ENCODE data around the gene LCE1B.

Gene LCE1B, protein sequence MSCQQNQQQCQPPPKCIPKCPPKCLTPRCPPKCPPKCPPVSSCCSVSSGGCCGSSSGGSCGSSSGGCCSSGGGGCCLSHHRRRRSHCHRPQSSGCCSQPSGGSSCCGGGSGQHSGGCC

DNA sequence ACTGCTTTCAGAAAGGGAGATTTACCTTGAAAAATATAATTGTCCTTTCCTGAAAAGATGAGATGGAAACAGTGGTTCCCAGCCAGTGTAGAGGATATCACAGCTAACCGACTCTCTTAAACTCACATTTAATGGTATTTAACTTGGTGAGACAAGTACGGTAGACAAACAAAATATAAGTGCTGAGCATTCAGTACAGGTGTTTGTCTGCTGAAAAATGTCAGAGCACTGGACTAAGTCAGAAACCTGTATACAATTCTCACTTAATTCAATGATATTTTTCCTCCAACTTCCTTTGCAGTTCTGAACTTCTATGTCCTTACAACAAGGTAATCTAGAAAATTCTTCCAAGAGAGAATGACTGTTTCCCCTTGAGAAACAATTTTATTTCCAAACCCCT, at the start of gene LCE1B:
Gene LCE1B (plus strand): TSS at position 301 of the 400 bp plus-strand sequence. CDS start 476 bp downstream, outside the sequence.
- no peak within 1 kb of the TSS for H3K27ac ChIP-seq
- no peak within 1 kb of the TSS for H3K4me3 ChIP-seq

DNA sequence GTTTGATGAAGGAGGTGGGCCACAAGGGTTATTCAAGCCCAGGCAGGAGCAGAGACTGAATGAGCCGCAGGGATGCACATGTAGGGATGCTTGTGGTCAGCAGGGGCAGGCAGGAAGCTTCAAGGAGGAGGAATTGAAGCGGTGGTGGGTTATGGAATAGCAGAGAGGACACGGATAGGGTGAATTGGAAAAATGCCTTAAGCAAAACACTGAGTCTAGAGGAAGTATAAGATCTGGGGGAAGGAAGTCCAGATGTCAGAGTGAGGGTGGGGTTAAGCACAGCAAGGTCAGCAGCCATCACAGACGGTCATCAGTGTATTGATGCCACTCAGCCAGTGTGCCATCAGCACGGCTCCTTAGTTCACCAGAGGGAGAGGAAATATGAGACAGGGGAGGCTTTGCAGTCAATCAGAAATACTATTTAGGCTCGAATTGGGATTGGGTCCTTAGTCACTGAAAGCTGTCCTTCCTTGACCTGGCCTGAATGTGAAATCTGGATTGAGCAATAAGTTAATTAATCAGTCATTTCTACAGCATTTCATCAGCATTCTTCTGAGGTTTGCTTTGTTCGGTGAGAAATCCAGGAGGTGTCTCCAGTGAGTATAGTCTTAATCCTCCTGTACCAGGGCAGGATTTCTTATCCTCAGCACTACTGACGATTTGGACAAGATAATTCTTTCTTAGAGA, 42.8 kb upstream of the LCE1B start:
- H3K27ac ChIP-seq, result peak overlapping the region in 1 of 21 experiments; percentile 6
- H3K4me3 ChIP-seq, result no peak overlapping the region

DNA sequence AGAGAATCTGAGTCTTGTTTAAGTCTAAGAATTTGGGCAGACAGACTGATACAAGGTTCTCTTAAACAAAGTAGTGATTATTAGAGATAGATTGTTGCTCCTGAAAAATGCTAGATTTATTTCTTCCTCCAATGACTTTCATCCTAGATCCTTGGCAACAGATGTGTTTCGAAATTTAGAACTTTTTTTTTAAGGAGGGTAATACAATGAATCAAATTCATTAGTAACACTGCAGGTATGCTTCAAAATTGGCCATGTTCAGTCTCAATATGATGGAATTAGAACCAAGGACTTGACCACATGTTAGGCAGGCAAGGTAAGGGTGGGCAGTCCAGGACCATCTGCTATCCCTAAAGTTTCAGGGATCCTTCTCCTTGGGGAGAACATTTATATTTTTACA, 41.4 kb upstream of the LCE1B start:
- no peak overlapping the region for H3K4me3 ChIP-seq

DNA sequence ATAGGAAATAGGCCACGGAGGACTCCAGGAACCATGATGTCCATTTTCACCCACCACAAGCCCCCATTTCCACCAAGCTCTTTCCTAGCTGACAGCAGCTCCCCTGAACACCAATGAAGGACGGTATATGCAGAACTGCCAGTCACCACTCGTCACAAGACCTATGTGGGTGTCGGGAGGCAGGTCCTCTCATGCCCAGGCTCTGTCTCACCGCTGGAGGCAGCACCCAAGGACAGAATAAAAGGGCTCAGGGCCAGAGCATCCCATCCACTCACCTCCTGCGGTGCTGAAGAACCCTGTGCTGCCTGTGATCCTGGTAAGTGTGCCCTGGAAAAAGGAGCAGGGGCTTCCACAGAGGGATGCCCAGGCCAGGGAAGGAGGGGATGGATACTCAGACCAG, 36.9 kb upstream of the LCE1B start, which contains the start of gene LCE1F:
Gene LCE1F (plus strand): TSS at position 266 of the 400 bp plus-strand sequence. CDS start 1,232 bp downstream, outside the sequence.
- no peak within 1 kb of the TSS for H3K4me3 ChIP-seq
- H3K27ac ChIP-seq, result no peak within 1 kb of the TSS

More for the DNA sequence above, 41.4 kb upstream of the LCE1B start:
- no peak overlapping the region for H3K27ac ChIP-seq

DNA sequence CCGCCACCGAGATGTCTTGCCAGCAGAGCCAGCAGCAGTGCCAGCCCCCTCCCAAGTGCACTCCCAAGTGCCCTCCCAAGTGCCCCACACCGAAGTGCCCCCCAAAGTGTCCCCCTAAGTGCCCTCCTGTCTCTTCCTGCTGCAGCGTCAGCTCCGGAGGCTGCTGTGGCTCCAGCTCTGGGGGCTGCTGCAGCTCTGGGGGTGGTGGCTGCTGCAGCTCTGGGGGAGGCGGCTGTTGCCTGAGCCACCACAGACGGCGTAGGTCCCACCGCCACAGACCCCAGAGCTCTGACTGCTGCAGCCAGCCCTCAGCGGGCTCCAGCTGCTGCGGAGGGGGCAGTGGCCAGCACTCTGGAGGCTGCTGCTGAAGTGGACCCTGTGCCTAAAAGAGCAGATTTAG, 35.4 kb upstream of the LCE1B start:
- Histone ChIP-seq H3K27ac (no peak overlapping the region), H3K4me3 (no peak overlapping the region)

DNA sequence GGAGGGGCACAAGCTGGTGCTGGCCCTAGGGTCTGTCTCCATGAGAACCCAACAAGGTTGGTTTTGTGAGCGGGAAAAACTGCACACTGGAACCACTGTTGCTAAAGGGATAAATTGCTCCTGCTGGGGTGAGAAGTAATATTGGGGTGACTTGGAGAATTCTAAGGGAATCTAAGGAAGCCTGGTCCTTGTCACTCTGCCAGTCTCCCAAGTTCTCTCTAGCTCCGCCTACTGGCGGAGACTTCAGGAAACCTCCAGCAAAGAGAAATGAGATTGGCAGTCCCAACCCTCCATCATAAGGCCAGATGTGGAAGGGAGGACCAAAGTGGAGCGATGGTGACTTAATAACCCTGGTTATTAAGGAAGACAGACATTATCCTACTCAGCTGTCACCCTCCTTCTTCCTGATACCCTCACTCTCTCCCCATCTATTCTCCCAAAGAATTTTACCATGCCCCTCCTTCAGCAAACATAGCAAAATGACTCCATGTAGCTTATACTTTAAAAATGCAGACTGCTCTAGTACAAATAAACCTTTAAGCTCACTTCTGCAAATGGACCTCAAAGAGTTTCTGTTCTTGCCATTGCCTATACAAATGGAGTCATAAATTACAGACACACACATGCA, 34.1 kb upstream of the LCE1B start:
- Histone ChIP-seq H3K27ac (no peak overlapping the region), H3K4me3 (no peak overlapping the region)

DNA sequence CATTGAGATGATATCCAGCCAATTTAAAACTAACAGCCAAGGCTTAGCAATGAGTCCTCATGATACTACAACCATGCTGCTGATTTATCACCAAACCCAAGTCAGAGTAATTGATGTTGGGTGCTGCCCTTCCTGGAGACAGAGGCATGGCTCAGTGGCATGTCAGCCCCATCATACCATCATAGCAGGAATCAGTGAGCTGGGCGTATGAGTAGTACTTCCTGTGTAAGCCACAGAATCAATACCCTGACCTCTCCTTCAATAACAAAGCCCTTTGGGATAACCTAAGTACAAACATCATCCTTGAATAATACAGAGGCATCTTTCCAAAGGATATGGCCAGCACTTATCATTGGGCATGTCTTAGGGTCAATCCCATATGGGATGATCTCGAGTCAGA, 28.7 kb upstream of the LCE1B start:
- Histone ChIP-seq H3K4me3 (no peak overlapping the region), H3K27ac (no peak overlapping the region)

DNA sequence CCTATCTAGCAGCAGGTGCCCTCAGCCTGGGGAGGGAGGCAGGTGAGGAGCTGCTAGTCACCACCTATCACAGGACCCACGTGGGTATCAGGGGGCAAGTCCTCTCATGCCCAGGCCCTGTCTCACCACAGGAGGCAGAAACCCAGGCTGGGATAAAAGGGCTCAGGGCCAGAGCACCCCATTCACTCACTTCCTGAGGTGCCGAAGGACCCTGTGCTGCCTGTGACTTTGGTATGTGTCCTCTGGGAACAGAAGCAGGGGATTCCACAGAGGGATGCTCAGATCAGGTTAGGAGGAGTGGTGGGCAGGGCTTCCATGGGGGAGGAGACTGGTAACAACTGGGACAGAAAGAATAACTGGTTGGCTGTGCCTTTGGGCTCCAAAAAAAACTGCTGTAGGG, 25.7 kb upstream of the LCE1B start, which contains the start of gene LCE1E:
Gene LCE1E (plus strand): TSS at position 181 of the 400 bp plus-strand sequence. CDS start 1,043 bp downstream, outside the sequence.
- Histone ChIP-seq H3K4me3 (no peak within 1 kb of the TSS), H3K27ac (peak within 1 kb of the TSS in 1 of 21 experiments; percentile 6)

DNA sequence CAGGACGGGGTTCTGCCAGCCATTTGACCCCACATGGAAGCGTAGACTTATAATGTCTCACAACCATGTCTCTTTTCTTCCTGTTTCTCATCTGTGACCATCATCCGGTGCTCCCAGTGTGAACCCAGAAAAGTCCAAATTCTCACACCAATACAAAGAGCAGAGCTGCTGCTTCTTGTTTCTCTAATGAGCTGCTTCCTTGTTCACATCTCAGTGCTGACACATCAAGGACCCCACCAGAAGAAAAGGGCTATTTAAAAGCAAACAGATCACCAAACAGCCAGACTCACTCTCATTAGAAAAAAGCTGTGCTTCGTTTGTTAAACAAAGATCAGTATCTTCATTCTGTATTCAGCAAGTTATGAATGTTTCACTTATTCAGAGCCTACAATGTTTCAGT, 16.1 kb upstream of the LCE1B start:
- H3K27ac ChIP-seq, result no peak overlapping the region
- no peak overlapping the region for H3K4me3 ChIP-seq

DNA sequence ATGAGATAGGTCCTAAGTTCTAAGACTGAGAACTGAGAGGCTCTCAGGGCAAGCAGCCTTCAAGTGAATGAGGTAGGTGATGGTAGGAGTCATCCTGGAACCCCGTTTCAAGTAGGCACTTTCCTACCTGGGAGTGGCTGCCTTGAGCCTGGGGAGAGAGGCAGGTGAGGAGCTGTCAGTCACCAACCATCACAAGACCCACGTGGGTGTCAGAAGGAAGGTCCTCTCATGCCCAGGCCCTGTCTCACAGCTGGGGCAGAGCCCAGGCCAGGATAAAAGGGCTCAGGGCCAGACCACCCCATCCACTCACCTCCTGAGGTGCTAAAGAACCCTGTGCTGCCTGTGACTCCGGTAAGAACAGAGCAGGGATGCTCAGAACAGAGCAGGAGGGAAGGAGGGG, 15.3 kb upstream of the LCE1B start, which contains the start of gene LCE1D:
Gene LCE1D (plus strand): TSS at position 301 of the 400 bp plus-strand sequence. CDS start 1,074 bp downstream, outside the sequence.
- H3K27ac ChIP-seq, result no peak within 1 kb of the TSS
- H3K4me3 ChIP-seq, result no peak within 1 kb of the TSS

DNA sequence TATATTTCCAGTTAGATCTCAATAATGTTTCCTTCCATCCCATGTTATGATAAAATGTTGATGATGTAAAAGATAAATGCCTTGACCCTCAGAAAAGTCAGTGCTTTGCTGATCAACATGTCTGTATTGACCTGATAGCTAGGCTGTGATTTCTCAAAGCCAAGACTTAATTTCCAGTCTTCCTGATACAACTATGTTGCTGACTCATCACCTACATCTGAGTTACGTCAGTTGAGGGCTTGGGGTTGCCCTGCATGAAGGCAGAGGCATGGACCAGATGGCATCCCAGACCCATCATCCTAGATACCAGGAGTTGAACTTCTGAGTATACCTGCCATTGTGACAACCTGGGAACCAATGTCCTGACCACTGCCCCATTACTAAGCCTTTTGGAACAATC, 10.4 kb upstream of the LCE1B start:
- Histone ChIP-seq H3K4me3 (no peak overlapping the region), H3K27ac (no peak overlapping the region)

DNA sequence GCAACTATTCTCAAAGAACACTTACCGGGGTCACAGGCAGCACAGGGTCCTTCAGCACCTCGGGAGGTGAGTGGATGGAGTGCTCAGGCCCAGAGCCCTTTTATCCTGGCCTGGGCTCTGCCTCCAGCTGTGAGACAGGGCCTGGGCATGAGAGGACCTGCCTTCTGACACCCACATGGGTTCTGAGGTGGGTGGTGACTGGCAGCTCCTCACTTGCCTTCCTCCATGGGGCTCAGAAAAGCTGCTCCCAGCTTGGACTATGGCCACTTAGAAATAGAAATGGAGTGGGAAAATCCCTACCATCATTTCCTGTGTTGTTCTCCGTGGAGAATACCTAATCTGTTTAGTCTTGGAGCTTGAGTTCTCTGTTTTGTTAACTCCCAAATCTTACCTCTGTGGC, 5.2 kb upstream of the LCE1B start, which contains the start of gene LCE1C:
Gene LCE1C (minus strand): TSS at position 76 of the 400 bp plus-strand sequence. CDS start 1,173 bp downstream, outside the sequence.
- no peak within 1 kb of the TSS for H3K4me3 ChIP-seq
- peak within 1 kb of the TSS in 4 of 21 experiments; percentile 11 to 70 (median 52) for H3K27ac ChIP-seq

DNA sequence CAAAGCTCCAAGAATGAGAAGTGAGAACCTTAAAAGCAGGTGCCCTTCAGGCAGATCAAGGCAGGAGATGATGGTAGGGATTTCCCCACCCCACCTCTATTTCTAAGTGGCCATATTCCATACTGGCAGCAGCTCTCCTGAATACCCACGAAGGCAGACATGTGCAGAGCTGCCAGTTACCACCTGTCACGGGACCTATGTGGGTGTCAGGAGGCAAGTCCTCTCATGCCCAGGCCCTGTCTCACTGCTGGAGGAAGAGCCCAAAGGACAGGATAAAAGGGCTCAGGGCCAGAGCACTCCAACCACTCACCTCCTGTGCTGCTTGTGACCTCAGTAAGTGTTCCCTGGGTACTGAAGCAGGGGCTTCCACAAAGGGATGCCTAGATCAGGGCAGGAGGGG, 721 bp upstream of the LCE1B start:
- Histone ChIP-seq H3K27ac (no peak overlapping the region), H3K4me3 (no peak overlapping the region)

DNA sequence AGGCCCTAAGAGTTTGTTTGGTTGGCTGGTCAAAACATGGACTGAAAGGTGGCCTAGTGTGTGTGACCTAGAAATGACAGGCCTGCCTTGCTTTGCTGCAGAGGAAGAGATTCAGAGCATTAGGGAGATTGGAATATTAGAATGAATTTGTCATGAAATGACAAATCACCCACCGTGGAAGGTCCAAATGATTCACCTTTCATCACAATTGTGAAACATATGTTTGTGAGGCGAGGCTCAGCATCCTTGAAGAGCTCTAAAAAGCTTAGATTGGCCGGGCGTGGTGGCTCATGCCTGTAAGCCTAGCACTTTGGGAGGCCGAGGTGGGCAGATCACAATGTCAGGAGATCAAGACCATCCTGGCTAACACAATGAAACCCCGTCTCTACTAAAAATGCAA, 5.5 kb downstream of the LCE1B start:
- H3K4me3 ChIP-seq, result no peak overlapping the region

DNA sequence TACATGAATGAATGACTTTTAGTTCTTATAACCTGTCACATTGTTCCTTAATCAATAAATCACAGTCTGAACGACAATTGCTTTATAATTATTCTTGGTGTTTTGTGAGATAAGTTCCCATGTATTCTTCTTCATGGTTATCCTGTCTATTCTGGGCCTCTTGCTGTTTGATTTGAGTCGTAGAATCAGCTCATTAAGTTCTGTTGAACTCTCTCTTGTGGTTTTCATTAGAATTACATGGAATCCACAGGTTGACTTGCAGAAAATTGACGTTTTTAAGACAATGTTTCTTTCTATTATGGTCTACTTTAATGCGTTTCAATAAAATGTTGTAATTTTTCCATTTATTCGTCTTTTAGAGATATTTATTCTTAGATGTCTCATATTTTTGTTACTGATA, 11.5 kb downstream of the LCE1B start:
- H3K27ac ChIP-seq, result no peak overlapping the region
- no peak overlapping the region for H3K4me3 ChIP-seq

More for the DNA sequence above, 5.5 kb downstream of the LCE1B start:
- H3K27ac ChIP-seq, result no peak overlapping the region

DNA sequence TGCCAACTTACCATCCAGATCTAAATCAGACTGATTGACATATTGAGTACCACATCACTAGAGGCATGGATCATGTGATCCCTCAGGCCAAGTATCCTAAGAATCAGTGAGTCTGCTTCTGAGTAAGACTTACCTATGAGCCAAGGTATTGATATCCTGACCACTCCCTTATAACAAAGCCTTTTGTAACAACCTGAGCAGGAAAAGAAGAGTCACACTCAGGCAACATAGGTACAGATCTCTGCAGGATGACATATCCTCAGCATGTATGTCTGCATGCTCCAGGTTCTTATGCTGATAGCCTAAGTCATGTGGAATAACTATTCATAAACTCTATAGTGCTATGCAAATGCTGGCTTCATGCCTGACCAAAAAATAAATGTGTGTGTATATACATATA, 13.2 kb downstream of the LCE1B start:
- Histone ChIP-seq H3K4me3 (no peak overlapping the region), H3K27ac (no peak overlapping the region)

DNA sequence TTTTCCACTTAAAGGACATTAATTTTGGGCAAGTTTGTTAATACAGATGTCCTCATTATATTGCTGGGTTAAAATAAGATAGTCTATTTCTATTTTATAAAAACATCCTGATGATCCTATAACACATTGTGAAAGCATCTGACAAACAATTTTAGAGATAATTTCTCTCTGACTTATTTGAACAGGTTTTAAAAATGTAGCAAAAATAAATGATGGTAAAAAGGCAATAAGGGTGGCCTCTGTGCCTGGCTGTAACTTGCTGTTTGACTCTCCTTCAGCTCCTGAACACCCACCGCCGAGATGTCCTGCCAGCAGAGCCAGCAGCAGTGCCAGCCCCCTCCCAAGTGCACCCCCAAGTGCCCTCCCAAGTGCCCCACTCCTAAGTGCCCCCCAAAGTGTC, 15.4 kb downstream of the LCE1B start, which contains the start of gene LCE1A:
Gene LCE1A (plus strand): TSS at position 301 of the 400 bp plus-strand sequence. CDS start 0 bp downstream, at position 301.
- H3K4me3 ChIP-seq, result no peak within 1 kb of the TSS
- no peak within 1 kb of the TSS for H3K27ac ChIP-seq

DNA sequence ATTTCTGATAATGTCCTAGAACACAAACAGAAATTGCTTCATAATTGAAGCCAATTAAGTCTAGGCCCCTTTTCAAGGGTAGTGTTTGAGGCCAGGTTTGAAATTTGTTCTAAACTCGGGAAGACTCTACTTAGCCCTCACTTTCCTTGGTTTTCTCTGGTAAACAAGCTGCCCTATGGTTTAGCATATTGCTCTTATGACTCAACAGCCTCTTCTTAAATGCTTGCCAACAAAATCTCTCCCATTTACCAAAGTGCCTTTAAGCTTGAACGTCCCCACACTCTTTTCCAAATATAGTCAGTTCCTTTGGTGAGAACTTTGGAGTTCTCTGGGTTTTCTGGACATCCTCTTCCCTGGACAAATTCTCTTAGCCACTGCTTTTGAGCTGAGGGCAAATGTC, 25.1 kb downstream of the LCE1B start:
- no peak overlapping the region for H3K27ac ChIP-seq
- no peak overlapping the region for H3K4me3 ChIP-seq

DNA sequence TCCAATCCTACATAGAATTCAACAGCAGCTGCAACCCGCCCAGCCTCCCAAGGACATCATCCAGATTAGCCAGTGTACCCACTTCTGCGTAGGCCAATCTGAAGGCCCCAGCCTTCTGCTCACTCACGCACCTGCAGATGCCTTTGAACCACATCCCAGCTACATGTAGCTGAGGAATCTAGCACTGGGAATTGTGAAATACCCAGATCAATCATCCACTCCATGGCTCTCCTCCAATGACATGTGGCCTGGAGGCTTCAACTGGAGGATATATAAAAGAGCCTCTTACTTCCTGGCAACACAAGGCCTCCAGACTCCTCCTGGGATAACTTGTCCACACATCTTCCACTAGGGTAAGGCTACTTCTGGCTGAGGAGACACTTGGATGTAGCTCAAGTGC, 30.8 kb downstream of the LCE1B start, which contains the start of gene LCE6A:
Gene LCE6A (plus strand): TSS at position 301 of the 400 bp plus-strand sequence. CDS start 665 bp downstream, outside the sequence.
- Histone ChIP-seq H3K27ac (no peak within 1 kb of the TSS), H3K4me3 (no peak within 1 kb of the TSS)

DNA sequence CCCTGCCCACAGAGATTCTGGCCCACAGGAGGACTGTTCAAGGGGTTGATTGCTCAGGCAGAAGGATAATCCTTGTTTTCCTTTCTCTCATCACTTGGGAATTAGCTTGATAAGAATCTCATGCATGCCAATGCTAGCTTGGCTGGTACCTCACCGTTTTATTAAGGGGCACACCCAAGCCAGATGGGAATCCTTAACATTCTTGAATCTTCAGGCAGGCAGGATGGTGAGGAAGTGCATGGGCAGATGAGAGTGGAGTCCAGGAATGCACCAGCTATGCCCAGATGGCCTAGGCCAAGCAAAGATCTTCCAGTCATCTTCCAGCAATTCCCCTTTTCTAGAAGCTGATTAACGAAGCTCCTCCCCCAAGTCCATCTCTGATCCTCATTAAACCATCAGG, 43.9 kb downstream of the LCE1B start:
- H3K4me3 ChIP-seq, result no peak overlapping the region
- H3K27ac ChIP-seq, result no peak overlapping the region
